ENCODE results near the gene SCN8A.
A peak's percentile ranks its signal among the peaks of the same experiment; 100 is the strongest.
"Not testable (repeated sequence)": the region's sequence is repeated elsewhere in the genome, so short reads cannot be mapped to it uniquely, and the experiment has no call there.

SCN8A gene

GRCh38 chr12:51774933-51775332 is 183.9 kb downstream of the SCN8A start:
- no peak for DNase-seq

DNA sequence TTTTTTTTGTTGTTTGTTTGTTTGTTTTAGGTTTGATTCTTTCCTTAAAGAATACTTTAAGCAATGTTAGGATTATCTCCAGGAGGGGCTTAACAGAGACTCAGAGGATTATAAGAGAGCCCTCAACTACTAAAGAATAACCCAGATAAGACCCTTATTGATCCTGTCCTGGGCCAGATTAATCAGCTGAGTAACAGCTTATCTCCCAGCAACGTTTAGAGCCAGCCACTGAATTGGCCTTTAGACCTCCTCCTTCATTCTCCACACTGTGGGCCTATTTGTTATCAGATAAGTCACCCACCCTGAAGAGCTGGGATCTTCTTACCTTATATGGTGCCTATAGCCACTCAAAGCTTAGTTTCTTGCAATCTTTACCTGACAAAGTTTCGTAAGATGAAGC is 186.4 kb downstream of the SCN8A start:
- DNase-seq, result no peak

- no peak for DNase-seq
Observed at GRCh38 chr12:51777973-51778372, 186.9 kb downstream of the SCN8A start.

- no peak for DNase-seq
Observed at GRCh38 chr12:51779876-51780275, 188.8 kb downstream of the SCN8A start.

DNA sequence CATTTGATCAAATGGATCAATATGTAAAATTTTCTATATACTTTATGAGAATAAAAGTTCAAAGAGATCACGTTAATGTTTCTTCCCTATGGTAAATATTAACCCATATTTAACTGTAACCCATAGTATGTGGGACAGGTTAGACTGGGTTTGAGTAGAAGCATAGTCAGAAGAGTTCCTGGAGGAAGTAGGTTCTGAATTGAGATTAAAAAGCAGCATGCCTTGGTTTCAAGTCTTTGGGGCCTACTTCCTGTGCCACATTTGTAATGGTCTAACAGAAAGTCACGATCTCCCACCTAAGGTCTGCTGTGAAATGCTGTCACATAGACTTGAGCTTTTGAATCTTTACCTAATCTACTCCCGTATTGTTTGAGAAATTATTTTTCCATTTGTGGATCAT is 193.7 kb downstream of the SCN8A start:
- DNase-seq, result peak; percentile 62

- no peak for DNase-seq
Observed at GRCh38 chr12:51785906-51786305, 194.9 kb downstream of the SCN8A start.

DNA sequence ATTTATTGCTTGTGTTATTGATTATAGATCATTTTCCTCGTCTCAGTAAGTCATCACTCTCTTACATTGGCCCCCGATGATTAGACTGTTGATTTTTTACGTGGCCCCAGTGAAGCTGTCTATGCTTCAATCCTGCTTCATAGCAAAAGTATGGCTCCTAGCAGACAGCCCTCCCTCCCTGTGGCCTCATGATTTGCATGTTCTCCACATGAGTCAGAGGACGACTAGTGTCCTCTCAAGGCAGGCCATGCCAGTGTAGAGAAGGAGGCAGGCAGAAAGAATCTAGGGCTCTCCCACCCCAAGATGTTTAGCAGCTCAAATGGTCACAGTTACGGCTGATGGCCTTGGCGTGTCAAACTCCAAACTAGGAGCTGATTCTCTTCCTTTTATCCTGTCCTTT is 197.8 kb downstream of the SCN8A start:
- no peak for DNase-seq

DNA sequence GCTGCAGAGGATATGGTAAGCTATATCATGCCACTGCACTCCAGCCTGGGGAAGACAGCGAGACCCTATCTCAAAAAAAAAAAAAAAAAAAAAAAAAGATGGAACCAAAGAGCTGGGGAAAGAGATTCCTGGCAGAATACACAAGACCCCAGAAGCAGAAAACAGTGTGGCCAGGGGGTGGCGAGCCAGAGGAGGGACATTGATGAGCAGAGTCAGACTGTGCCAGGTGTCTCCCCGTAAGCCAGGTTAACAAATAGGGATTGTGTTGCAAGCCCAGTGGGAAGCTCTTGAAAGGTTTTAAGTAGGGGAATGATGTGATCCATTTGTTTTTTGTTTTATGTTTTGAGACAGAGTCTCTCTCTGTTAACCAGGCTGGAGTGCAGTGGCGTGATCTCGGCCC is 201.4 kb downstream of the SCN8A start:
- no peak for DNase-seq

DNA sequence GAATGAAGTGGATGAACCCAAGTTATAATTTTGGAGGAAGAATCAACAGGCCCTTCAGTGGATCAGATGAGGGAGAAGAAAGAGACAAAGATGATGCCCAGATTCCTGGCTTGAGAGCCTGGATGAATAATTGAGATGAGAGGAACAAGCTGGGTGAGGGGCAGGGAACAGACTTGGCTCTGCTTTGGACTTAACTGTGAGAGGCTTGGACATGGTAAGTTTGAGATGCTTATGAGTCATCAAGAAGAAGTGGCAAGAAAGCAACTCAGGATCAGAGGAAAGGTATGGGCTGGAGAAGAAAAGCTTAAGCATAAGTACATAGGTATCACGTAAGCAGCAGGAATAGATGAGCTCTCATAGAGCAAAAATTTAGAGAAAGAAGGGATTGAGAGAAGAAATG is 202.2 kb downstream of the SCN8A start:
- no peak for DNase-seq

DNA sequence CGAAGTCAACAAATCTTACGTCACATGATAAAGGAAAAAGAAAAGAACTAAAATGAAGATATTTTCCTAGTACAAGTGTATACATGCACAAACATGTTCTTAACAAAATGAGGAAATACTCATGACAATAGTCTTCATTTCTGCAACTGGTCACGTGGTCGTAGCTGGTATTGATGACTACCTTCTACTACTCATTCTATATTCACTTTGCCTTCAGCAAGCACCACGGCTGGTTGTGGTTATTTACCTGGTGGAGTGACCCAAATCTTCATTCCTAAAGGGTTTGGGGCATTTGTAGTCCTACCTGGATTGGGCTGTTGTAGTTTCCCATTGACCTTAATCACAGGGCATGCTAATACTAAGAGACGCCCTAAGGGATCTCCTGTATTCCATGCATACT is 206.3 kb downstream of the SCN8A start:
- DNase-seq, result no peak

DNA sequence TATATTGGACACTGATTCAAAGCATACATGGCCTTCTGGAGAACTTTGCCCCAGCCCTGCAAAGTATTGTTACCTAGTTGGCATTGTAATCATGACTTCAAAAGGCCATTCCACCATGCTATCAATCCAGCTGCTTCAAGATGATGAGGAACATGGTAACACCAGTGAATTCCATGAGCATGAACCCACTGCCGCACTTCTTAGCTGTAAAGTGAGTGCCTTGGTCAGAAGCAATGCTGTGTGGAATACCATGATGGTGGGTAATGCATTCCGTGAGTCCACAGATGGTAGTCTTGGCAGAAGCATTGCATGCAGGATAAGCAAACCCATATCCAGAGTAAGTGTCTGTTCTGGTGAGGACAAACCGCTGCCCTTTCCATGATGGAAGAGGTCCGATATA is 207.0 kb downstream of the SCN8A start:
- DNase-seq, result not testable (repeated sequence)

DNA sequence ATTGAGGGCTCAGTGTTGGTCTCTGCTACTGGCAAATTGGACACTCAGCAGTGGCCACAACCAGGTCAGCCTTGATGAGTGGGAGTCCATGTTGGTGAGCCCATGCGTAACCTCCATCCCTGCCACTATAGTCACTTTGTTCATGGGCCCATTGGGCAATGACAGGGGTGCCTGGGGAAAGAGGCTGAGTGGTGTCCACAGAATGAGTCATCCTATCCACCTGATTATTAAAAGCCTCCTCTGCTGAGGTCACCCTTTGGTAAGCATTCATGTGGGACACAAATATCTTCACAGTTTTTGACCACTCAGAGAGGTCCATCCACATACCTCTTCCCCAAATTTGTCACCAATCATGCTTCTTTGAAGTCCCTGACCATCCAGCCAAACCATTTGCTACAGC is 207.5 kb downstream of the SCN8A start:
- no peak for DNase-seq

DNA sequence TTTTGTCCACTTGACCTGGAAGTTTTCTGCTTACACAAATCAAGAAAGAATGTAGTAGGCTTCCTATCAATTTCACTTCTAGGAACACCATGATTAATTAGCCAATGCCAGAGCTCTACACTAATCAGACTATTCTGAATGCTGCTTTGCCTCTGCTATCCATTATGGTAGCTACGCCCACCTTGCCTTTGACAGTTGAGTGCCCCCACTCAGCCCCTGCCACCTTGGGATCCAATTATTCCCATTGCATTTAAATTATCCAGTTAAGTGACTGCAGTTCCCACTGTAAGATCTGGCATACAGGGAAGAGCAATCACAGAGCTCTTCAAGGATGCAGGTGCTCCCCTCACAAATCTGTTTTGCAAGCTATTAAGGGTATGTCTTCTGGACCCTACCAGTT is 210.0 kb downstream of the SCN8A start:
- DNase-seq, result no peak

GRCh38 chr12:51806896-51807295 is 215.9 kb downstream of the SCN8A start:
- no peak for DNase-seq

GRCh38 chr12:51809193-51809592 is 218.2 kb downstream of the SCN8A start:
- no peak for DNase-seq

DNA sequence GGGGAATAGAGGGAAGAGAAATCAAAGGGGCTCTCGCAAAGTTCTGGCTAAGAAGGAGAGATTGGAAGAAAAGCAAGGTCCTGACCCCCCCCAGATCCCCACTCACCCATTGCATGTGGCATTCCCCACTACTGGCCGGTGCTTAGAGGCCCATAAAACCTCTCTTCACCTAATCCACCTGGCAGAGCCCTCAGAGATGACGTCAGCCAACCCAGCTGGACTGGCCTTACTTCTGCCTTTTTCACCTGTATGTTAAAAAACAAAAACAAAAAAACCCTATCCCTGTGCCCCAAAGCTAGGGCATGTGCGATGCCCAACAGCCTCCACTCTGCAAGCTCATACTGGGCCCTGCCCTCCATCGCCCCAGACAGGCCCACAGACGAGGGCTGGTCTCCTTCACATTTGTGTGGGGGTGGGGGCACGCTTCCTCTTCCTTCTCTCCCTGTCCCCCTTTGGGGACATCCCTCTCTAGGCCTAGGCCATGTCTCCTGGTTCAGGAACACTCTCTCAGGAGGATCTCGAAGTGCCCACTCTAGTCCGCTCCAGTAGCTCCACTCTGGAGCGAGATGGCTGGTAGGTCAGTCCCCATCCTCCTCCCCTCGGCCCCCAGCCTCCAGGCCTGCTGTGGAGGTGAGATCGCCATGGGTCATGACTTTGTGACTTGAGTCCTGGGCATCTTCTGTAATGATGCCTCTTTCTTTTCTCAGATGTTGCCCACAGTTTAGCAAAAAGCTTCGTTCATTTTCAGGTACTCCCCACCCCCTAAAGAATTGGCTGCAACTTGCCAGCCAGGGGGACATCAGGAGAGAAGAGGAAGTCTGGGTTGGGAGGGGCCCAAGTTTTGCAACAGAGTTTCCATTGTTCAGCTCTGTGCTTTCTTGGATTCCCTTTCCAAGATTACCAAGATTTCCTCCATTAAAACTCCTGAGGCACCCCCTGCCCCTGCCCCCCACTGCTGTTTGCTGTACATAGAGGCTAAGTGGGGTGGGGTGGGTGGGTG is 220.5 kb downstream of the SCN8A start:
- DNase-seq, result no peak

DNA sequence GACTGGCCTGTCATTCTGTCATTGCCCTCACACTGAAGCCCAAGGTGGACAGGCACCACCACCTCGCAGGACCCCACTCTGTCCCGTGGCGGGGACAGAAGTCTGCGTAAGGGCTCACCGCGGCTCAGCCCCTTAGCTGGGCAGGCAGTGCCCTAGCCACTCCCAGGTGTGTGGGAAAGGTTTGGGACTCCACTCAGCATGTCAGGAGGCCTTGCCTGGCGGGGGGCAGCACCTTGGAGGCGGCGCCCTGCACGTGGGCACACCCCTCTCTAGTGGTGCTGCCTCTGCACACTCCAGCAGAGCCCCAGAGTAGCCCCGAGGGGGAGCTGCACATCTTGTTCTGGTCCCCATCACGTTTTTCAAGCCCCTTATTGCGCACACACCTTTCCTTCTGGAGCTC is 221.8 kb downstream of the SCN8A start:
- DNase-seq, result no peak

DNA sequence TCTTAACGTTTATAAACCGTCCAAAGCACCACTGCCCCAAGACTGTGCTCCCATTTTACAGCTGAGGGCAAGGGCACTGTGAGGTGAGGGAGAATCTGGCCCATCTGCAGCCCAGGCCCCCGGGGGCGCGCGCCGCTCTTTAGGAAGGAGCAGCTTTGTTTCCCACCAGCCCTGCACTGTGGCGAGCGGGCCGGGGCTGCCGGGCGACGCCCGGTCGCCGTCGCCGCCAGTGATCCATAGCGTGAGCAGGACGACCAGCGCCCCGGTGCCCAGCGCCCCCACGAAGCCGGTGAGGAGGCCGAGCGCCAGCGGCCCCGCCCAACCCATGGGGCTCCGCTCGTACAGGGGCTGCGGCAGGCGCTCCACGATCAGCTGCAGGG is 222.9 kb downstream of the SCN8A start:
- no peak for DNase-seq

- peak; percentile 43 for DNase-seq
Observed at GRCh38 chr12:51814311-51815088, 223.5 kb downstream of the SCN8A start.

DNA sequence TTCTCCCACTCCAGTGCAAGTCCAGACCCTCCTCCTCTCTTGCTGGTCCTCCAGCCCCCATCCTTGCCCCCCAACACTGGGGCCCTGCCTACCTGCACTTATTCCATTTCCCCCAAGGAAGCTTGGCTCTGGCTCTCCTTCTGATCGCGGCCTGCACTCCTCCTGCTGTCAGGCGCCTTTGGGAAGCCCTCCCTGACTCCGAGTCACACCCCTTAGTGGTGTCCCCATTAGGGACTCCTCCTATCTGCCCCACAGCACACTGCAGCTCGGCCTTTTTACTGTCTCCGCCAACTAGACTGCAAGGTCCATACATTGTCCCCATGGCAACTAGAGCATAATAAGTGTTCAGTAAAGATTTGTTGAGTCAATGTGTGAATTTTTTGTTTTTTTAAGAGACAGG is 224.5 kb downstream of the SCN8A start:
- DNase-seq, result no peak

DNA sequence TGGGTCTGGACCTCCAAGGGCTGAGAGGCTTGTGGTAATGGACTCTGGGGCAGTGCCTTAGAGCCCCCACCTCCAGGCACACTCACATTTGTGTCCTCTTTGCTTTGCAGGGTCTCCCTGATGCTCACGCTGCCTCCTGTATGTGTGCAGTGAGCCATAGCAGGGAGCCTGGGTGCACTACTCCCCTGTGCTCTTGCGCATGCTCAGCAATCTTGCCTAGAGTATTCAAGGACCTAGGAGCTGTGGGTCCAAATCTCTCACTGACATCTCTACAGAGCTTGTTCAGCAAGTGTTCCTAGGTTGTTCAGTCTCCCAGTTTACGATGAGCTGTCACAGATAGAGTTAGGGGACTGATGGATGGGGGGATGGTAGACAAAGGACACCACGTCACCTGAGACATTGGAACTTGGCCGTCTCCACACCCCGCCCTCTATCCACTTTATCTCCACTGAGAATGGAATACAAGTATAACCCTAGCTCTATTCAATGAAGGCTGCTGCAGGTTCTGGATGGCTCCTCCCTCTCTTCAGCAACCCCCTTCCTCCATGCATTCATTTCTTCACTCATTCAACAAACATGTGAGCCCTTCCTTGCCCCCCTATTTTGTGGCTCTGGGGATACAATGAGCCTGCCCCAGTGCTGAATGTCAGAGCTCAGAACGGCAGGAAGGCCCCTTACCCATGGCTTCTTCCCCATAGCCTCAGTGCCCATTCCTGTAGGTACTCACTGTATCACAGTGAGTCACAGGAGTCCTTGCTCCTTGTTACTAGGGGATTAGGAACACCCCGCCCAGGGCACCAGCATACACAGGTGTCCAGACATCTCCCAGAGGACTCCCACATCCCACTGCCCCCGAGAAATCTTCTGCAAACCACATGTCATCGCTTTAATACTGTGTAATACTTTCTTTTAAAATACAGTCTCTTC is 226.3 kb downstream of the SCN8A start:
- DNase-seq, result no peak

GRCh38 chr12:51818086-51818485 is 227.1 kb downstream of the SCN8A start:
- no peak for DNase-seq
